Effector memory CD4-positive, alpha-beta T cell (primary cell): Measurements from ENCODE around the gene PPP1CA.
"Not testable (repeated sequence)": the region's sequence is repeated elsewhere in the genome, so short reads cannot be mapped to it uniquely, and the experiment has no call there.

Experiments used
- DNase-seq, 3 donors: peaks; one replicate each; pipeline ENCODE4 v3.0.0-alpha.2; 2020
- H3K27ac ChIP-seq: 2 replicates; pipeline ENCODE4 v1.7.0; 2013; ENCODE audit warnings: mild to moderate bottlenecking, low read length, moderate library complexity; ENCODE audit not compliant: insufficient read depth, poor library complexity, severe bottlenecking
- H3K27me3 ChIP-seq: replicated peaks from 2 replicates; pipeline ENCODE4 v1.7.0; 2013; ENCODE audit warnings: mild to moderate bottlenecking, low read length; ENCODE audit not compliant: insufficient read depth, control insufficient read depth, poor library complexity, severe bottlenecking
- H3K36me3 ChIP-seq: 2 replicates; pipeline ENCODE4 v1.7.0; 2013; ENCODE audit warnings: mild to moderate bottlenecking, low read length, moderate library complexity; ENCODE audit not compliant: control insufficient read depth, insufficient read depth
- H3K4me1 ChIP-seq: 2 replicates; pipeline ENCODE4 v1.7.0; 2013; ENCODE audit warnings: low read length, mild to moderate bottlenecking; ENCODE audit not compliant: control insufficient read depth, insufficient read depth, poor library complexity, severe bottlenecking
- H3K4me3 ChIP-seq: 2 replicates; pipeline ENCODE4 v1.7.0; 2013; ENCODE audit warnings: low read length, low read depth, mild to moderate bottlenecking; ENCODE audit not compliant: insufficient read depth, poor library complexity, severe bottlenecking
- H3K9me3 ChIP-seq: 2 replicates; pipeline ENCODE4 v1.7.0; 2013; ENCODE audit warnings: mild to moderate bottlenecking, low read length, moderate library complexity; ENCODE audit not compliant: control insufficient read depth

Gene PPP1CA

DNA sequence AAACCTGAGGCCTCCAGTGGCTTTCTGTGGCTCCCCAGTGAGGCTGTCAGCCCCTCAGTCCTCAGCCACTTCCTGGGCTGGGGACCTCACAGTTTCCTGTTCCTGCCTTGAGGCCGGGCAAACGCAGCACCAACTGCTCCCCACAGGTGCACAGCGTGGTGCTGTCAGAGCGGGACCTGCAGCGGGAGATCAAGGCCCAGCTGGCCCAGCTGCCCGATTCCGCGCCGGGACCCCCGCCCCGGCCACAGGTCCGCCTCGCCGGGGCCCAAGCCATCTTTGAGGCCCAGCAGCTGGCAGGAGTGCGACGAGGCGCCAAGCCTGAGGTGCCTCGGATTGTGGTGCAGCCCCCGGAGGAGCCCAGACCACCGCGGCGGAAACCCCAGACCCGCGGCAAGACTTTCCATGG is 7.6 kb upstream of the PPP1CA start:
- Histone ChIP-seq H3K4me1 (peaks cover 94% of the 10 kb centered on the region), H3K27me3 (no peaks in the 10 kb centered on the region), H3K27ac (peak overlapping the region; percentile 85), H3K9me3 (no peaks in the 10 kb centered on the region), H3K36me3 (peaks cover 18% of the 10 kb centered on the region), H3K4me3 (peak overlapping the region; percentile 53)
- peak; percentile 56 to 64 (median 60) for DNase-seq

GRCh38 chr11:67408437-67409200 is 7.0 kb upstream of the PPP1CA start:
- Histone ChIP-seq H3K4me3 (peak overlapping the region; percentile 53), H3K27ac (peak overlapping the region; percentile 85), H3K27me3 (no peaks in the 10 kb centered on the region), H3K4me1 (peaks cover 92% of the 10 kb centered on the region), H3K36me3 (peaks cover 18% of the 10 kb centered on the region), H3K9me3 (no peaks in the 10 kb centered on the region)
- no peak for DNase-seq

DNA sequence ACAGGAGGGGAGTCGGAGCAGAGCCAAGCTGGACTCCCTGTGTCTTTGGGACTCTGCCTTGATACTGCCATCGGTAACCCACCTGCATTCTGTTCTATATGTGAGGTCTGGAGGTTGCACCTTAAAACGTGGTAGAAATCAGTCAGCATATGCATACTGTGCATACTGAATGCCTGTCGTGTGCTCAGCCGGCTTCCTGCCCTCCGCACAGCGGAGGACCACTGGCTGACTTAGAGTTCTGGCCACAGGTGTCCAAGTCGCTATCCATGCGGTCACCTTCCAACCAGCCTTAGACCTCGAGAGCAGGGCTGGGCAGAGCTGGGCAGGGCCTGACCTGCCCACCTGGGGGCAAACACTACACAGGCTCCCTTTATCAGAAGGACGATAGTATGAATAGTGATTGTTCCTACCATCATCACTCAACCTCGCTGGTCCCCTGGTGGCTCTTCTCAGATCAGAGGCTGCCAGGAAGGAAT is 6.1 kb upstream of the PPP1CA start:
- Histone ChIP-seq H3K4me1 (peaks cover 92% of the 10 kb centered on the region), H3K4me3 (peak overlapping the region; percentile 53), H3K27me3 (no peaks in the 10 kb centered on the region), H3K9me3 (no peaks in the 10 kb centered on the region), H3K36me3 (peaks cover 18% of the 10 kb centered on the region), H3K27ac (peak overlapping the region; percentile 85)
- DNase-seq = no peak

DNA sequence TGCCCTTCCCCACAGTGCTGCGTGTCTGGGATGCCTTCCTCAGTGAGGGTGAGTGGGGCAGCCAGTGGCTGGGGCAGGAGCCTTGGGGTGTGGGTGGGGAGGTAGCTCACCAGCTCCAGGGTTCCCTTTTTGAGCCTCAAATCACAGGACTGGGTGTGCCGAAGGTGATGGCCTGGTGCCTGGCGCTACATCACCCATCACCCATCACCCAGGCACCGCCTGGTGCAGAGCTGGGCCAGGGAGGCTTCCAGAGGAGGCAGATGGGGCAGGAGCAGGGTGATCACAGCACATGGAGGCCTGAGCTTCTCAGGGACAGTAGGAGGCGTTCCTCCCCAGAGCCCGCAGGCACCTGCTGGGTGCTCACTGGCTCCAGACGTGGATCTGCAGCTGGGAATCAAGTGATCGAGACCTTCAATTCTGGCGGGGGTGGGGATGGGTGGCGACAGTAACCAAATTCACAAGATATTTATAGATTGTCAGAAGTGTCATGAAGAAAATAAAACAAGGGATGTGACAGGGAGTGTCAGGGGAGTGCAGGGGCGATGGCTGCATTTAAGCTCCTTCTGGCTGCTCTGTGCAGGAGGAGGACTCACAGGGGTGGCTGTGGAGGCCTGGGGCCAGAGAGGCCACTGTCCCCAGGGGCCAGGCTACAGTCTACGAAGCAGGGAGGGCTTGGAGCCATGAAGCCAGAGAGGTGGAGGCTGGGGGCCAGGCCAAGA is 5.5 kb upstream of the PPP1CA start:
- Histone ChIP-seq H3K27ac (peak overlapping the region; percentile 85), H3K9me3 (no peaks in the 10 kb centered on the region), H3K36me3 (peaks cover 18% of the 10 kb centered on the region), H3K27me3 (no peaks in the 10 kb centered on the region), H3K4me1 (peaks cover 92% of the 10 kb centered on the region), H3K4me3 (peak overlapping the region; percentile 53)
- DNase-seq = no peak

GRCh38 chr11:67406420-67406968 is 4.8 kb upstream of the PPP1CA start:
- Histone ChIP-seq H3K4me1 (peaks cover 88% of the 10 kb centered on the region), H3K9me3 (no peaks in the 10 kb centered on the region), H3K27me3 (no peaks in the 10 kb centered on the region), H3K36me3 (peaks cover 18% of the 10 kb centered on the region), H3K4me3 (peak overlapping the region; percentile 82), H3K27ac (peak overlapping the region; percentile 85)
- no peak for DNase-seq

- no peak for DNase-seq
- H3K27ac ChIP-seq = peak overlapping the region; percentile 85
- H3K9me3 ChIP-seq = no peaks in the 10 kb centered on the region
- peak overlapping the region; percentile 82 for H3K4me3 ChIP-seq
- H3K36me3 ChIP-seq = peaks cover 18% of the 10 kb centered on the region
- peaks cover 86% of the 10 kb centered on the region for H3K4me1 ChIP-seq
- H3K27me3 ChIP-seq = no peaks in the 10 kb centered on the region
Measured at GRCh38 chr11:67405688-67406339, 4.2 kb upstream of the PPP1CA start.

- peak overlapping the region; percentile 85 for H3K27ac ChIP-seq
- no peaks in the 10 kb centered on the region for H3K27me3 ChIP-seq
- peaks cover 86% of the 10 kb centered on the region for H3K4me1 ChIP-seq
- H3K9me3 ChIP-seq = no peaks in the 10 kb centered on the region
- H3K36me3 ChIP-seq = peaks cover 18% of the 10 kb centered on the region
- DNase-seq = no peak
- peak overlapping the region; percentile 82 for H3K4me3 ChIP-seq
Measured at GRCh38 chr11:67405196-67405567, 3.5 kb upstream of the PPP1CA start.

GRCh38 chr11:67404515-67405195 is 3.0 kb upstream of the PPP1CA start:
- Histone ChIP-seq H3K4me1 (peaks cover 85% of the 10 kb centered on the region), H3K27ac (peak overlapping the region; percentile 85), H3K36me3 (peaks cover 18% of the 10 kb centered on the region), H3K4me3 (peak overlapping the region; percentile 82), H3K27me3 (no peaks in the 10 kb centered on the region), H3K9me3 (no peaks in the 10 kb centered on the region)
- DNase-seq = no peak

GRCh38 chr11:67403085-67403484 is 1.4 kb upstream of the PPP1CA start:
- Histone ChIP-seq H3K4me3 (peak overlapping the region; percentile 82), H3K27ac (peak overlapping the region; percentile 85), H3K4me1 (peaks cover 80% of the 10 kb centered on the region), H3K36me3 (peaks cover 33% of the 10 kb centered on the region)
- H3K9me3 ChIP-seq, H3K27me3 ChIP-seq, DNase-seq: not testable (repeated sequence)
